ENCODE measurements around the gene SMARCC1. TPM values are rescaled to one million over a fixed set of nuclear protein-coding genes. Genes with fewer than 3 reads are reported as not detected.
A peak's percentile ranks its signal among the peaks of the same experiment; 100 is the strongest.

SMARCC1 gene
- total RNA-seq, 1 experiment from 2014 or later, result 53.2 TPM

- DNase-seq (ENCODE audit: low read depth), result no peak
Observed at GRCh38 chr3:47704237-47704612, 77.5 kb downstream of the SMARCC1 start.

GRCh38 chr3:47701388-47701787, 80.3 kb downstream of the SMARCC1 start:
- no peak for DNase-seq (ENCODE audit: low read depth)

- no peak for DNase-seq (ENCODE audit: low read depth)
Observed at GRCh38 chr3:47692158-47692557, 89.5 kb downstream of the SMARCC1 start.

GRCh38 chr3:47688488-47688887, 93.2 kb downstream of the SMARCC1 start:
- DNase-seq (ENCODE audit: low read depth), result no peak

GRCh38 chr3:47685037-47685436, 96.7 kb downstream of the SMARCC1 start:
- peak; percentile 53 for DNase-seq (ENCODE audit: low read depth)

- no peak for DNase-seq (ENCODE audit: low read depth)
Observed at GRCh38 chr3:47681016-47681415, 100.7 kb downstream of the SMARCC1 start.

- DNase-seq (ENCODE audit: low read depth), result no peak
Observed at GRCh38 chr3:47678446-47679338, 103.0 kb downstream of the SMARCC1 start.

GRCh38 chr3:47669026-47669749, 112.5 kb downstream of the SMARCC1 start:
- DNase-seq (ENCODE audit: low read depth), result peak; percentile 38

- DNase-seq (ENCODE audit: low read depth), result no peak
Observed at GRCh38 chr3:47666118-47666517, 115.6 kb downstream of the SMARCC1 start.

GRCh38 chr3:47664519-47664918, 117.2 kb downstream of the SMARCC1 start:
- peak; percentile 18 for DNase-seq (ENCODE audit: low read depth)

GRCh38 chr3:47663630-47664240, 118.0 kb downstream of the SMARCC1 start:
- DNase-seq (ENCODE audit: low read depth), result no peak

- DNase-seq (ENCODE audit: low read depth), result peak; percentile 46
Observed at GRCh38 chr3:47661121-47661752, 120.5 kb downstream of the SMARCC1 start.

- DNase-seq (ENCODE audit: low read depth), result no peak
Observed at GRCh38 chr3:47658444-47658843, 123.2 kb downstream of the SMARCC1 start.

- no peak for DNase-seq (ENCODE audit: low read depth)
Observed at GRCh38 chr3:47652142-47652541, 129.6 kb downstream of the SMARCC1 start.

GRCh38 chr3:47650294-47650693, 131.4 kb downstream of the SMARCC1 start:
- DNase-seq (ENCODE audit: low read depth), result no peak

GRCh38 chr3:47647550-47647949, 134.1 kb downstream of the SMARCC1 start:
- DNase-seq (ENCODE audit: low read depth), result no peak

GRCh38 chr3:47646362-47646761, 135.3 kb downstream of the SMARCC1 start:
- DNase-seq (ENCODE audit: low read depth), result no peak

GRCh38 chr3:47645551-47645950, 136.1 kb downstream of the SMARCC1 start:
- DNase-seq (ENCODE audit: low read depth), result no peak

GRCh38 chr3:47643092-47643491, 138.6 kb downstream of the SMARCC1 start:
- DNase-seq (ENCODE audit: low read depth), result no peak

GRCh38 chr3:47641739-47642138, 140.0 kb downstream of the SMARCC1 start:
- DNase-seq (ENCODE audit: low read depth), result no peak

- no peak for DNase-seq (ENCODE audit: low read depth)
Observed at GRCh38 chr3:47636921-47637320, 144.8 kb downstream of the SMARCC1 start.

- no peak for DNase-seq (ENCODE audit: low read depth)
Observed at GRCh38 chr3:47636225-47636624, 145.5 kb downstream of the SMARCC1 start.
